C4-2B (cell line): Measurements from ENCODE around the gene CDH8.

Experiments
- H3K27ac ChIP-seq: fragments of 450-650 bp; 2 replicates; pipeline ENCODE4 v1.5.1; 2017
- CTCF ChIP-seq: fragments of 450-650 bp; conservative IDR thresholded peaks from 2 replicates; pipeline ENCODE4 v1.5.1; 2017; ENCODE audit warnings: mild to moderate bottlenecking
- ZFX ChIP-seq: fragments of 450-650 bp; IDR thresholded peaks from 2 replicates; pipeline ENCODE4 v1.6.1; 2017

The CDH8 gene

DNA sequence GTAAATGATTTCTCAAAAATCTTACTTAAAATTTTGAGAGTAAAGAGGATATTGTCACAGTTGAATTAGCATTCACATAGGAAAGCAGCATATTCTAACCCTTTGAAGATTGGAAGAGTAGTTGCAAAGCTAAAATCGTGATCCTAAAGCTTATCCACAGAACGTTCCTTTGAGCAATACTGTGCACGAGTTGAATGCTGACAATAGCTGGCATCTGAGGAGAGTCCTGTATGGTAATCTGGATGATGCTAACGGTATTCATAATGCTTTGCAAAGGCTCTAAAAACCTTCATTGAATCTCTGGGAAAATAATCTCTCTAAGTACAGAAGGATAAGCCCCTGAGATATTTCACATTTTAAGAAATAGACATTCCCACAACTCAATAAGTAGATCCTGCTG is 354.6 kb downstream of the CDH8 start:
- H3K27ac ChIP-seq, result no peak overlapping the region
- TF ChIP-seq ZFX (no peak), CTCF (no peak)

DNA sequence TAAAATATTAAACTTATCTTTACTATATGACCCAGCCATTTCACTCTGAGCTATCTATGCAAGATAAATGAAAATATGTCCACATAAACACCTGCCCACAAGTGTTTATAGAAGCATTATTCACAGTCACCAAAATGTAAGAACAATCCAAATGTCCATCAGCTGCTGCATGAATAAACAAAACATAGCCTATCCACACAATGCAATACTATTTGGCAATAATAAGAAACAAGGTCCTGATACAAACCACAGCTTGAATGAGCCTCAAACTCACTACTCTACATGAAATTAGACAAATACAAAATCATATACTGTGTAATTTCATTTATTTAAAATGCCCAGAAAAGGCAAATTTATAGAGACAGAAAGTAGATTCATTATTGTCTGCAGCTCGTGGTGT is 355.1 kb downstream of the CDH8 start:
- no peak for TF ChIP-seq ZFX
- TF ChIP-seq CTCF, result no peak
- H3K27ac ChIP-seq, result no peak overlapping the region

GRCh38 chr16:61678182-61678581 is 358.1 kb downstream of the CDH8 start:
- no peak for TF ChIP-seq ZFX
- TF ChIP-seq CTCF, result no peak

GRCh38 chr16:61677776-61678175 is 358.5 kb downstream of the CDH8 start:
- TF ChIP-seq CTCF (no peak), ZFX (no peak)
- H3K27ac ChIP-seq, result no peak overlapping the region

More at GRCh38 chr16:61678182-61678581, 358.1 kb downstream of the CDH8 start:
- no peak overlapping the region for H3K27ac ChIP-seq

DNA sequence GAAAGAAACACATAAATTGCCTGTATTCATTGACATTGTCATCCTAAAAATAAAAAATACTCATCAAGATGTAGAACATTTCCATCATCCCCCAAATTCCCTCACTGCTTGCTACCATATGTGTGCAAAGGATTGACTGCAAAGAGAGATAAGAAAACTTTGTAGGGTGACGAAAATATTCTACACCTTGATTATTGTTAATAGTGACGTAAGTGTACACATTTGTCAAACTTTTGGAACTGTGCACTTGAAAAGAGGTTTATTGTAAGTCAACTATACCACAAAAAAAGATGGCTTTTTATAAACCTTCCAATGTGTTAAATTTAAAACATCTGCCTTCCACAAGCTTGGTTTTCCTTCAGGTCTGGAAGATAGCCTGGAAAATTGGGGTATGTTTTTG is 359.5 kb downstream of the CDH8 start:
- TF ChIP-seq ZFX (no peak), CTCF (no peak)

DNA sequence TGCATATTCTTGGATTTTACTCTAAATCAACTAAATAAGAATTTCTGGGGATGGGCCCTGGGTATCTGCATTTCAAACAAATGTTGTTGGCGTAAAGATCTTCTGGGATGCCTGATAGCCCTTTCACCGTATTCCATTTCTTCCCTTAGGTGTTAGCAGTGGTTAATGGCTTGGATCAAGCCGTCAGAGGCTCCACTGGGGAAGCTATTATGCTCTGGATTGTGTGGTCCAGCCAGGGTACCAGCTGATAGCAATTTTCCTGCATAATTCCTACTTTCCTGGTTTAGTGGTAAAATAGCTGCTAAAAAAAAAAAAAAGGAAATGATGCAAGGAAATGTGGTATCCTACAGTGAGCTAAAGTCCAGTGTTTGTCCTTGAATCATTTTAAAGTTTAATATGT is 365.1 kb downstream of the CDH8 start:
- TF ChIP-seq ZFX (no peak), CTCF (no peak)
- no peak overlapping the region for H3K27ac ChIP-seq

More for the DNA sequence above, 359.5 kb downstream of the CDH8 start:
- no peak overlapping the region for H3K27ac ChIP-seq

DNA sequence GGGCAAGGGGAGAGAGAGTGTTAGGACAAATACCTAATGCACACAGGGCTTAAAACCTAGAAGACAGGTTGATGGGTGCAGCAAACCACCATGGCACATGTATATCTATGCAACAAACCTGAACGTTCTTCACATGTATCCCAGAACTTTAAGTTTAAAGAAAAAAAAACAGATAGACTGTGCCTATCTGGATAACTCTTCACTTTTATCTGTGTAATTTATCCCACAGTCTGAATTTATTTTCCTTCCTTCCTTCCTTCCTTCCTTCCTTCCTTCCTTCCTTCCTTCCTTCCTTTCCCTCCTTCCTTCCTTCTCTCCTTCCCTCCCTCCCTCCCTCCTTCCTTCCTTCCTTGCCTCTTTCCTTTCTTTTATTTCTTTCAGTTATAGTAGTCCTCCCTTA is 370.7 kb downstream of the CDH8 start:
- TF ChIP-seq ZFX (no peak), CTCF (no peak)
- H3K27ac ChIP-seq, result no peak overlapping the region
